Effector memory CD4-positive, alpha-beta T cell (primary cell): ENCODE measurements around the gene RALY.

Experiments
- DNase-seq, 3 donors: peaks; one replicate each; pipeline ENCODE4 v3.0.0-alpha.2; 2020
- H3K27ac ChIP-seq: 2 replicates; pipeline ENCODE4 v1.7.0; 2013; ENCODE audit warnings: mild to moderate bottlenecking, low read length, moderate library complexity; ENCODE audit not compliant: insufficient read depth, poor library complexity, severe bottlenecking
- H3K27me3 ChIP-seq: replicated peaks from 2 replicates; pipeline ENCODE4 v1.7.0; 2013; ENCODE audit warnings: mild to moderate bottlenecking, low read length; ENCODE audit not compliant: insufficient read depth, control insufficient read depth, poor library complexity, severe bottlenecking
- H3K36me3 ChIP-seq: 2 replicates; pipeline ENCODE4 v1.7.0; 2013; ENCODE audit warnings: mild to moderate bottlenecking, low read length, moderate library complexity; ENCODE audit not compliant: control insufficient read depth, insufficient read depth
- H3K4me1 ChIP-seq: 2 replicates; pipeline ENCODE4 v1.7.0; 2013; ENCODE audit warnings: low read length, mild to moderate bottlenecking; ENCODE audit not compliant: control insufficient read depth, insufficient read depth, poor library complexity, severe bottlenecking
- H3K4me3 ChIP-seq: 2 replicates; pipeline ENCODE4 v1.7.0; 2013; ENCODE audit warnings: low read length, low read depth, mild to moderate bottlenecking; ENCODE audit not compliant: insufficient read depth, poor library complexity, severe bottlenecking
- H3K9me3 ChIP-seq: 2 replicates; pipeline ENCODE4 v1.7.0; 2013; ENCODE audit warnings: mild to moderate bottlenecking, low read length, moderate library complexity; ENCODE audit not compliant: control insufficient read depth

The RALY gene

GRCh38 chr20:33999025-33999649, 5.4 kb downstream of the RALY start:
- no peak overlapping the region for H3K4me3 ChIP-seq
- peaks cover 55% of the 10 kb centered on the region for H3K4me1 ChIP-seq

GRCh38 chr20:34001378-34001777, 7.7 kb downstream of the RALY start:
- Histone ChIP-seq H3K9me3 (no peaks in the 10 kb centered on the region), H3K27ac (no peak overlapping the region), H3K4me1 (peaks cover 39% of the 10 kb centered on the region), H3K4me3 (no peak overlapping the region), H3K27me3 (no peaks in the 10 kb centered on the region), H3K36me3 (no peaks in the 10 kb centered on the region)
- DNase-seq, result no peak

More at GRCh38 chr20:33999025-33999649, 5.4 kb downstream of the RALY start:
- no peaks in the 10 kb centered on the region for H3K9me3 ChIP-seq
- no peaks in the 10 kb centered on the region for H3K36me3 ChIP-seq
- no peak overlapping the region for H3K27ac ChIP-seq
- no peak for DNase-seq
- no peaks in the 10 kb centered on the region for H3K27me3 ChIP-seq

GRCh38 chr20:34004227-34004626, 10.5 kb downstream of the RALY start:
- DNase-seq, result no peak
- Histone ChIP-seq H3K4me1 (peaks cover 31% of the 10 kb centered on the region), H3K9me3 (no peaks in the 10 kb centered on the region)

GRCh38 chr20:34004790-34005457, 11.2 kb downstream of the RALY start:
- no peaks in the 10 kb centered on the region for H3K36me3 ChIP-seq
- H3K27ac ChIP-seq, result no peak overlapping the region
- H3K27me3 ChIP-seq, result no peaks in the 10 kb centered on the region
- H3K4me3 ChIP-seq, result no peak overlapping the region
- no peak for DNase-seq
- H3K9me3 ChIP-seq, result no peaks in the 10 kb centered on the region
- peaks cover 33% of the 10 kb centered on the region for H3K4me1 ChIP-seq

More at GRCh38 chr20:34004227-34004626, 10.5 kb downstream of the RALY start:
- Histone ChIP-seq H3K27ac (no peak overlapping the region), H3K27me3 (no peaks in the 10 kb centered on the region), H3K36me3 (no peaks in the 10 kb centered on the region), H3K4me3 (no peak overlapping the region)

- H3K27ac ChIP-seq, result no peak overlapping the region
- H3K27me3 ChIP-seq, result no peaks in the 10 kb centered on the region
- no peak for DNase-seq
- H3K4me1 ChIP-seq, result peaks cover 28% of the 10 kb centered on the region
- no peak overlapping the region for H3K4me3 ChIP-seq
- no peaks in the 10 kb centered on the region for H3K9me3 ChIP-seq
- no peaks in the 10 kb centered on the region for H3K36me3 ChIP-seq
These were observed 12.9 kb downstream of the RALY start for GRCh38 chr20:34006619-34007018.

GRCh38 chr20:34008477-34008876, 14.8 kb downstream of the RALY start:
- H3K27me3 ChIP-seq, result no peaks in the 10 kb centered on the region
- no peak for DNase-seq
- no peak overlapping the region for H3K4me3 ChIP-seq
- peaks cover 29% of the 10 kb centered on the region for H3K4me1 ChIP-seq
- no peaks in the 10 kb centered on the region for H3K9me3 ChIP-seq
- H3K27ac ChIP-seq, result no peak overlapping the region
- H3K36me3 ChIP-seq, result no peaks in the 10 kb centered on the region

- Histone ChIP-seq H3K27ac (no peak overlapping the region), H3K4me3 (no peak overlapping the region), H3K27me3 (no peaks in the 10 kb centered on the region), H3K36me3 (no peaks in the 10 kb centered on the region), H3K4me1 (peaks cover 29% of the 10 kb centered on the region), H3K9me3 (no peaks in the 10 kb centered on the region)
- no peak for DNase-seq
These were observed 16.8 kb downstream of the RALY start for GRCh38 chr20:34010405-34010931.

GRCh38 chr20:34011275-34011674, 17.6 kb downstream of the RALY start:
- Histone ChIP-seq H3K4me1 (peaks cover 29% of the 10 kb centered on the region), H3K27me3 (no peaks in the 10 kb centered on the region), H3K36me3 (no peaks in the 10 kb centered on the region), H3K27ac (no peak overlapping the region), H3K4me3 (no peak overlapping the region), H3K9me3 (no peaks in the 10 kb centered on the region)
- no peak for DNase-seq

GRCh38 chr20:34012330-34012729, 18.6 kb downstream of the RALY start:
- H3K27me3 ChIP-seq, result no peaks in the 10 kb centered on the region
- peaks cover 29% of the 10 kb centered on the region for H3K4me1 ChIP-seq
- no peak overlapping the region for H3K27ac ChIP-seq
- H3K4me3 ChIP-seq, result no peak overlapping the region
- H3K36me3 ChIP-seq, result no peaks in the 10 kb centered on the region
- no peaks in the 10 kb centered on the region for H3K9me3 ChIP-seq
- DNase-seq, result no peak

- no peak for DNase-seq
- no peak overlapping the region for H3K27ac ChIP-seq
- H3K27me3 ChIP-seq, result no peaks in the 10 kb centered on the region
These were observed 19.0 kb downstream of the RALY start for GRCh38 chr20:34012735-34013134.

More at GRCh38 chr20:34012735-34013134, 19.0 kb downstream of the RALY start:
- Histone ChIP-seq H3K4me3 (no peak overlapping the region), H3K9me3 (no peaks in the 10 kb centered on the region), H3K36me3 (no peaks in the 10 kb centered on the region), H3K4me1 (peaks cover 29% of the 10 kb centered on the region)
